Ureter (tissue), 1 donor: ENCODE measurements around the gene ATP6V1G3. TPM values are rescaled to one million over a fixed set of nuclear protein-coding genes. Genes with fewer than 3 reads are reported as not detected.
"Not testable (repeated sequence)": the region's sequence is repeated elsewhere in the genome, so short reads cannot be mapped to it uniquely, and the experiment has no call there.

ENCODE experiments used
- DNase-seq: peaks from one replicate; pipeline ENCODE4 v3.0.0-alpha.2; 2020; ENCODE audit warnings: low spot score
- total RNA-seq: library from RNA; stranded (reverse); gene quantifications from one replicate; pipeline ENCODE4 v1.2.4, GENCODE V29; 2023
- donor health status: DM: yes; HTN: yes; CAD: no.

Gene ATP6V1G3
- total RNA-seq, 1 donor from 2014 or later: not detected

- DNase-seq: no peak
Measured at GRCh38 chr1:198496216-198497143, 44.0 kb downstream of the ATP6V1G3 start.

GRCh38 chr1:198495631-198496030 lies 44.8 kb downstream of the ATP6V1G3 start:
- DNase-seq: no peak

GRCh38 chr1:198494658-198495103 lies 45.8 kb downstream of the ATP6V1G3 start:
- no peak for DNase-seq

GRCh38 chr1:198494139-198494538 lies 46.3 kb downstream of the ATP6V1G3 start:
- no peak for DNase-seq

- DNase-seq: no peak
Measured at GRCh38 chr1:198493329-198493728, 47.2 kb downstream of the ATP6V1G3 start.

GRCh38 chr1:198492872-198493271 lies 47.6 kb downstream of the ATP6V1G3 start:
- DNase-seq: no peak

GRCh38 chr1:198491596-198491995 lies 48.9 kb downstream of the ATP6V1G3 start:
- no peak for DNase-seq

- no peak for DNase-seq
Measured at GRCh38 chr1:198491028-198491427, 49.5 kb downstream of the ATP6V1G3 start.

GRCh38 chr1:198490224-198490623 lies 50.3 kb downstream of the ATP6V1G3 start:
- no peak for DNase-seq

- no peak for DNase-seq
Measured at GRCh38 chr1:198486903-198487302, 53.6 kb downstream of the ATP6V1G3 start.

- no peak for DNase-seq
Measured at GRCh38 chr1:198483645-198484044, 56.8 kb downstream of the ATP6V1G3 start.

- no peak for DNase-seq
Measured at GRCh38 chr1:198483006-198483405, 57.5 kb downstream of the ATP6V1G3 start.

GRCh38 chr1:198481661-198482060 lies 58.8 kb downstream of the ATP6V1G3 start:
- no peak for DNase-seq

- DNase-seq: no peak
Measured at GRCh38 chr1:198480876-198481275, 59.6 kb downstream of the ATP6V1G3 start.

- not testable (repeated sequence) for DNase-seq
Measured at GRCh38 chr1:198477354-198477753, 63.1 kb downstream of the ATP6V1G3 start.

Other genes with a start within 250 kb of the ATP6V1G3 start
- 35.1 TPM for gene PTPRC, start 98.4 kb upstream of the ATP6V1G3 start, total RNA-seq